Prostate gland (tissue), 2 donors: ENCODE measurements around the gene SCAP.

Source experiments
- CTCF ChIP-seq, 4 experiments: fragments of 200-600 bp in 2 of 4; fragments of 450-650 bp in 2 of 4; sonication (generic) in 2 of 4; IDR thresholded peaks; 1 replicate in 3 of 4; 2 replicates in 1 of 4; pipeline ENCODE4 v1.5.1; 2016 to 2019; ENCODE audit warnings: antibody characterized with exemption in 4 of 4, mild to moderate bottlenecking in 2 of 4, moderate library complexity in 2 of 4
- POLR2A ChIP-seq: fragments of 450-650 bp; IDR thresholded peaks from one replicate; pipeline ENCODE4 v1.6.1; 2016; ENCODE audit warnings: antibody characterized with exemption, mild to moderate bottlenecking

GRCh38 chr3:47452453-47453215 lies 23.1 kb downstream of the SCAP start:
- TF ChIP-seq POLR2A, result no peak
- TF ChIP-seq CTCF (IDR thresholded peaks at IDR 0.05), result no peak
